H1 (cell line): ENCODE results near the gene VAV2. TPM values are rescaled to one million over a fixed set of nuclear protein-coding genes. Genes with fewer than 3 reads are reported as not detected.

Experiments
- CTCF ChIA-PET: fragments of 300-600 bp; sonication (Branson Sonifier 250); formaldehyde crosslinking; loops from one replicate; lab custom pipeline; 2021; ENCODE audit not compliant: partially characterized antibody; lab: Charles Lee
- POLR2A ChIA-PET: fragments of 300-600 bp; sonication (Branson Sonifier 250); formaldehyde crosslinking; loops from one replicate; lab custom pipeline; 2021; ENCODE audit warnings: inconsistent platforms; ENCODE audit not compliant: partially characterized antibody; lab: Charles Lee
- DNase-seq, 2 experiments: peaks; one replicate each; pipeline versions ENCODE4 v3.0.0 to v3.0.0-alpha.2; 2010 to 2022; ENCODE audit warnings: low spot score in 2 of 2, low read depth in 1 of 2, mixed read lengths in 1 of 2
- FAIRE-seq: peaks from 2 replicates; lab custom pipeline; 2011; peaks lifted over from hg19 to GRCh38; lab: Jason Lieb, UNC
- H2AFZ ChIP-seq: 2 replicates; pipeline ENCODE4 v1.8.1; 2012; ENCODE audit warnings: low read length, inconsistent platforms
- H2AK5ac ChIP-seq: 2 replicates; pipeline ENCODE4 v1.6.1; 2013; ENCODE audit warnings: low read depth, low read length
- H2BK120ac ChIP-seq: replicated peaks from 2 replicates; pipeline ENCODE3; 2013; ENCODE audit warnings: low read depth, low read length, inconsistent platforms
- H2BK12ac ChIP-seq: 2 replicates; pipeline ENCODE4 v1.6.1; 2013; ENCODE audit warnings: low read depth, low read length
- H2BK15ac ChIP-seq: 2 replicates; pipeline ENCODE4 v1.6.1; 2013; ENCODE audit warnings: low read length
- H2BK20ac ChIP-seq: 2 replicates; pipeline ENCODE4 v1.6.1; 2013; ENCODE audit warnings: low read length
- H2BK5ac ChIP-seq: 2 replicates; pipeline ENCODE4 v1.6.1; 2013; ENCODE audit warnings: low read depth, low read length
- H3K14ac ChIP-seq: 2 replicates; pipeline ENCODE4 v1.6.1; 2013; ENCODE audit warnings: inconsistent platforms; ENCODE audit not compliant: insufficient read length
- H3K18ac ChIP-seq: 2 replicates; pipeline ENCODE4 v1.6.1; 2013; ENCODE audit warnings: low read length; ENCODE audit errors: extremely low read depth
- H3K23ac ChIP-seq: 2 replicates; pipeline ENCODE4 v1.6.1; 2013; ENCODE audit warnings: inconsistent platforms; ENCODE audit not compliant: insufficient read length
- H3K23me2 ChIP-seq: 2 replicates; pipeline ENCODE4 v1.6.1; 2013; ENCODE audit warnings: low read depth, low read length
- H3K27ac ChIP-seq: 2 replicates; pipeline ENCODE4 v1.6.1; 2011; ENCODE audit warnings: low read depth, low read length, inconsistent platforms
- H3K27me3 ChIP-seq, 4 experiments: replicated peaks in 1 of 4; 1 replicate in 1 of 4; 2 replicates in 3 of 4; pipeline versions ENCODE4 v1.6.1 to v1.8.1; 2011 to 2013; ENCODE audit warnings: low read length in 3 of 4, mild to moderate bottlenecking in 3 of 4, inconsistent platforms in 2 of 4, mixed read lengths in 2 of 4, moderate library complexity in 1 of 4; ENCODE audit not compliant: control insufficient read depth in 3 of 4, insufficient read depth in 3 of 4; ENCODE audit errors: extremely low read depth in 1 of 4
- H3K36me3 ChIP-seq, 4 experiments: 2 replicates each; pipeline versions ENCODE4 v1.6.1 to v1.8.1; 2011 to 2013; ENCODE audit warnings: mild to moderate bottlenecking in 4 of 4, low read length in 3 of 4, moderate library complexity in 2 of 4, control low read depth in 1 of 4, inconsistent platforms in 1 of 4; ENCODE audit not compliant: insufficient read depth in 4 of 4, control insufficient read depth in 2 of 4
- H3K4ac ChIP-seq: replicated peaks from 2 replicates; pipeline ENCODE3; 2013; ENCODE audit warnings: low read length, low read depth, mixed read lengths, inconsistent platforms; ENCODE audit not compliant: insufficient read length
- H3K4me1 ChIP-seq, 4 experiments: replicated peaks in 1 of 4; 1 replicate in 1 of 4; 2 replicates in 3 of 4; pipeline versions ENCODE4 v1.6.1 to v1.8.1; 2011 to 2013; ENCODE audit warnings: low read length in 3 of 4, inconsistent platforms in 2 of 4, mixed read lengths in 1 of 4; ENCODE audit not compliant: insufficient read depth in 4 of 4, control insufficient read depth in 3 of 4
- H3K4me2 ChIP-seq, 2 experiments: 2 replicates each; pipeline versions ENCODE4 v1.6.1 to v1.8.1; 2011 to 2013; ENCODE audit warnings: low read depth in 2 of 2, low read length in 2 of 2, control low read depth in 1 of 2, inconsistent platforms in 1 of 2, mild to moderate bottlenecking in 1 of 2; ENCODE audit not compliant: insufficient read depth in 1 of 2
- H3K4me3 ChIP-seq, 4 experiments: fragments of 200-600, 300-600 bp in 1 of 4; sonication (generic), shearing (Covaris generic), sonication (Bioruptor Twin) in 1 of 4; 2 replicates each; pipeline versions ENCODE4 v1.5.1 to v1.8.1; 2011 to 2016; ENCODE audit warnings: low read length in 4 of 4, low read depth in 3 of 4, control low read depth in 2 of 4, inconsistent platforms in 2 of 4, mild to moderate bottlenecking in 2 of 4, mixed read lengths in 1 of 4, moderate library complexity in 1 of 4; ENCODE audit not compliant: insufficient read depth in 2 of 4; ENCODE audit errors: extremely low read depth in 1 of 4
- H3K56ac ChIP-seq: replicated peaks from 2 replicates; pipeline ENCODE3; 2013; ENCODE audit warnings: low read depth, mild to moderate bottlenecking, mixed read lengths, low read length, inconsistent platforms; ENCODE audit not compliant: insufficient read length
- H3K79me1 ChIP-seq: 2 replicates; pipeline ENCODE4 v1.6.1; 2013; ENCODE audit warnings: low read depth, low read length, control low read depth
- H3K79me2 ChIP-seq, 2 experiments: 2 replicates each; pipeline versions ENCODE4 v1.6.1 to v1.8.1; 2012 to 2013; ENCODE audit warnings: low read length in 2 of 2, mild to moderate bottlenecking in 2 of 2, inconsistent platforms in 1 of 2; ENCODE audit not compliant: insufficient read depth in 2 of 2, control insufficient read depth in 1 of 2
- H3K9ac ChIP-seq, 4 experiments: replicated peaks in 1 of 4; 1 replicate in 1 of 4; 2 replicates in 3 of 4; pipeline versions ENCODE4 v1.6.1 to v1.8.1; 2011 to 2013; ENCODE audit warnings: low read depth in 3 of 4, low read length in 3 of 4, control low read depth in 2 of 4, mild to moderate bottlenecking in 2 of 4, moderate library complexity in 2 of 4, inconsistent platforms in 1 of 4; ENCODE audit errors: extremely low read depth in 1 of 4
- H3K9me3 ChIP-seq, 2 experiments: 2 replicates each; pipeline versions ENCODE4 v1.6.1 to v1.8.1; 2012 to 2013; ENCODE audit warnings: mild to moderate bottlenecking in 2 of 2, moderate library complexity in 2 of 2, control low read depth in 1 of 2, inconsistent platforms in 1 of 2, low read depth in 1 of 2, low read length in 1 of 2, mixed read lengths in 1 of 2; ENCODE audit not compliant: insufficient read depth in 2 of 2
- H4K20me1 ChIP-seq, 2 experiments: replicated peaks in 1 of 2; 2 replicates each; pipeline versions ENCODE3 to v1.8.1; 2011 to 2013; ENCODE audit warnings: inconsistent platforms in 2 of 2, low read length in 2 of 2, mild to moderate bottlenecking in 1 of 2; ENCODE audit not compliant: insufficient read depth in 2 of 2, control insufficient read depth in 1 of 2
- H4K5ac ChIP-seq: 2 replicates; pipeline ENCODE4 v1.6.1; 2013; ENCODE audit warnings: low read length, low read depth, mixed read lengths, inconsistent platforms; ENCODE audit not compliant: insufficient read length
- H4K8ac ChIP-seq: 2 replicates; pipeline ENCODE4 v1.8.0; 2013; ENCODE audit warnings: mild to moderate bottlenecking, moderate library complexity, low read length, inconsistent platforms; ENCODE audit not compliant: insufficient read depth; ENCODE audit errors: extremely low read depth
- H4K91ac ChIP-seq: replicated peaks from 2 replicates; pipeline ENCODE3; 2013; ENCODE audit warnings: low read length, mixed read lengths, inconsistent platforms; ENCODE audit not compliant: insufficient read length
- ASH2L ChIP-seq: fragments of 200-600, 300-600 bp; sonication (generic); IDR thresholded peaks from one replicate; pipeline ENCODE4 v1.7.1; 2017; ENCODE audit warnings: low read length
- CBX8 ChIP-seq: fragments of 300-800, 300-1000 bp; sonication (generic); IDR thresholded peaks from 2 replicates; pipeline ENCODE4 v1.7.1; 2016; ENCODE audit warnings: low read depth, low read length, borderline replicate concordance
- JUND ChIP-seq: IDR thresholded peaks from 2 replicates; pipeline ENCODE4 v1.6.1; 2011; ENCODE audit warnings: mild to moderate bottlenecking, improper control_type of control experiment, low read length
- MAFK ChIP-seq: IDR thresholded peaks from 2 replicates; pipeline ENCODE4 v1.6.1; 2012; ENCODE audit warnings: low read depth, mild to moderate bottlenecking, improper control_type of control experiment, low read length
- RAD21 ChIP-seq, 2 experiments: IDR thresholded peaks in 1 of 2; conservative IDR thresholded peaks in 1 of 2; 2 replicates each; pipeline ENCODE4 v1.6.1; 2011; ENCODE audit warnings: low read depth in 2 of 2, low read length in 2 of 2, improper control_type of control experiment in 1 of 2, inconsistent platforms in 1 of 2, mild to moderate bottlenecking in 1 of 2, moderate library complexity in 1 of 2
- SIRT6 ChIP-seq: IDR thresholded peaks from one replicate; pipeline ENCODE4 v1.7.1; 2012; ENCODE audit warnings: low read length, inconsistent platforms
- TBP ChIP-seq: IDR thresholded peaks from 2 replicates; pipeline ENCODE4 v1.6.1; 2011; ENCODE audit warnings: low read depth, low read length, improper control_type of control experiment
- TCF12 ChIP-seq: IDR thresholded peaks from 2 replicates; pipeline ENCODE4 v1.6.1; 2011; ENCODE audit warnings: low read depth, mild to moderate bottlenecking, low read length
- YY1 ChIP-seq: IDR thresholded peaks from 2 replicates; pipeline ENCODE4 v1.6.1; 2011; ENCODE audit warnings: low read depth, mild to moderate bottlenecking, low read length
- WGBS, 2 experiments: shearing (Covaris generic) in 1 of 2; methylation state at CpG; one replicate each; pipeline versions ENCODE4 v1.1.6 to v1.1.7; 2013 to 2015; ENCODE audit warnings: low lambda C conversion rate in 2 of 2, mixed read lengths in 2 of 2, inconsistent platforms in 1 of 2, low coverage in 1 of 2, missing lambda C conversion rate in 1 of 2; ENCODE audit not compliant: insufficient replicate concordance in 2 of 2, insufficient coverage in 1 of 2, insufficient read length in 1 of 2; ENCODE audit errors: extremely low coverage in 1 of 2, missing lambda C conversion rate in 1 of 2; 5-methylcytosine and 5-hydroxymethylcytosine counted together
- polyA plus RNA-seq, 7 experiments: library from polyadenylated mRNA; depleted of rRNA in 3 of 7; stranded (reverse) in 5 of 7; unstranded in 2 of 7; fragments of >200 nt in 5 of 7; fragments of 200-250 nt in 2 of 7; gene quantifications; 1 replicate in 5 of 7; 2 replicates in 1 of 7; 4 replicates in 1 of 7; pipeline versions ENCODE4 v1.2.1 to v1.2.3, GENCODE V29; 2011 to 2013; ENCODE audit warnings: missing spikeins in 2 of 7, mixed read lengths in 2 of 7
- total RNA-seq: library from RNA; stranded (reverse); fragmentation: NEBNext Ultra II Directional; extraction: Animal tissue kit (Norgen Biotek cat#: 25700); gene quantifications from 2 replicates; pipeline ENCODE4 v1.2.1, GENCODE V29; 2021
- TF ChIP-seq, protein P1 (sequence below): IDR thresholded peaks from 2 replicates; pipeline ENCODE4 v1.6.1; 2012; ENCODE audit warnings: inconsistent platforms
- TF ChIP-seq, protein P2 (sequence below): IDR thresholded peaks from 2 replicates; pipeline ENCODE4 v1.6.1; 2011; ENCODE audit warnings: low read depth, mild to moderate bottlenecking, low read length; ENCODE audit not compliant: insufficient read depth

The VAV2 gene
- total and polyA plus RNA-seq, 2 of the 8 experiments (the other 6 are each of a cell fraction or from before 2014, with no cell fraction given): 13.6 to 37.6 TPM

DNA sequence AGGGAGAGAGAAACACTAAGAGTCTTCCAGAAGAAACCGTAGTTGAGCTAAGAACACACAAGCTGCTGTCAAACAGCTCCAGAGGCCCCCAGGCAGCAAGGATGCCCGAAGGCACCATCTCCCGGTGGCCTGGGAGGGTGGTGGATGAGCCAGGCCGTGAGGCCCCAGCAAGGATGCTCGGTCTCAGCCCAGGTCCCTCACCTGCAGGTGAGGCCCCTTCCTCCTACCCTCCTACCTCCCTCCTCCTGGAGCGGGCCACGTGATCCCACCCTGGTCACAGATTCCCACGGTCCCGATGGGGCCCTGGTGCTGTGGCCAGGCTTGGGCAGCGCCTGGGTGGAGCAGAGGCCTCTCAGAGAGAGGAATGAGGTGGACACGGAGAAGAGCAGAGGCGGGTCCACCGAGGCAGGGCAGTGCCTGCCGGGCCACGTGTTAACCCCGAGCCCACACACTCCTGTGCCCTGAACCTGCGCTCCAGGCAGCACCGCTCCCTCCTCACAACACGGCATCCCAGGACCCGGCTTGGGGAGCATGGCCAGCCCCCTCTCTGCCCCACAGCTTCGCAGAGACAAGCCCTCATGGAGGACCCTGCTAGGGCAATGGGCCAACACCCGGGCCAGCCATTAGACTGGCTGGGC is 158.6 kb downstream of the VAV2 start:
- H3K9ac ChIP-seq: no peak overlapping the region
- TF ChIP-seq MAFK: no peak
- TF ChIP-seq, protein P1, sequence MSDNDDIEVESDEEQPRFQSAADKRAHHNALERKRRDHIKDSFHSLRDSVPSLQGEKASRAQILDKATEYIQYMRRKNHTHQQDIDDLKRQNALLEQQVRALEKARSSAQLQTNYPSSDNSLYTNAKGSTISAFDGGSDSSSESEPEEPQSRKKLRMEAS: no peak
- TF ChIP-seq RAD21 (IDR thresholded peaks at IDR 0.05 in 1 of 2, conservative IDR thresholded peaks at IDR 0.05 in 1 of 2; ENCODE audit: low read depth in 2 of 2, low read length in 2 of 2): no peak
- TF ChIP-seq CBX8: no peak
- no peak for TF ChIP-seq TBP
- TF ChIP-seq SIRT6: no peak
- no peak for TF ChIP-seq TCF12
- no peak for TF ChIP-seq ASH2L
- TF ChIP-seq, protein P2, sequence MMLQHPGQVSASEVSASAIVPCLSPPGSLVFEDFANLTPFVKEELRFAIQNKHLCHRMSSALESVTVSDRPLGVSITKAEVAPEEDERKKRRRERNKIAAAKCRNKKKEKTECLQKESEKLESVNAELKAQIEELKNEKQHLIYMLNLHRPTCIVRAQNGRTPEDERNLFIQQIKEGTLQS: no peak
- no peak for TF ChIP-seq YY1
- no peak for TF ChIP-seq JUND

More for the DNA sequence above, 158.6 kb downstream of the VAV2 start:
- Histone ChIP-seq H3K27me3 (no peaks in the 10 kb centered on the region), H2BK120ac (no peak overlapping the region), H2AK5ac (no peak overlapping the region), H4K8ac (no peak overlapping the region), H2BK15ac (no peak overlapping the region), H3K27ac (no peak overlapping the region), H3K56ac (no peak overlapping the region), H4K5ac (no peak overlapping the region), H3K9me3 (no peaks in the 10 kb centered on the region), H3K4me2 (no peak overlapping the region), H4K20me1 (peaks cover 2 to 3% of the 10 kb centered on the region in 2 experiments), H2AFZ (no peak overlapping the region), H2BK20ac (no peak overlapping the region), H3K79me2 (peaks cover 0 to 3% of the 10 kb centered on the region in 2 experiments; a peak in 1 of 4 replicates), H3K14ac (no peak overlapping the region), H3K4me1 (peaks cover 0 to 15% (median 4%) of the 10 kb centered on the region in 4 experiments; a peak in 4 of 7 replicates), H2BK5ac (peak overlapping the region; percentile 18; the same call in 1 of the 2 replicates), H3K23me2 (peaks cover 1% of the 10 kb centered on the region; the same call in 1 of the 2 replicates), H3K4ac (no peak overlapping the region), H3K36me3 (no peaks in the 10 kb centered on the region; a peak in 2 of 8 replicates), H3K23ac (no peak overlapping the region), H3K18ac (no peak overlapping the region), H3K79me1 (peaks cover 3% of the 10 kb centered on the region; the same call in 1 of the 2 replicates), H4K91ac (no peak overlapping the region), H3K4me3 (no peak overlapping the region), H2BK12ac (no peak overlapping the region)
- FAIRE-seq: no peak
- CTCF ChIA-PET: interaction anchor here (0.6 to 3.4 kb wide), 9 partner anchors 8 to 188 kb away, joined by 3 to 9 read pairs (median 4); no protein-coding TSS in a partner anchor
- WGBS, 2 experiments: 94% methylated on average over 21 of the region's 22 CpGs; no CpG with 5 or more reads in 1 of the 2 experiments
- POLR2A ChIA-PET: interaction anchor here (0.6 kb wide), 1 partner anchor 179 kb away, joined by 3 read pairs; no protein-coding TSS in a partner anchor
- no peak for DNase-seq
